ENCODE measurements around the gene CPXM2.

The CPXM2 gene

DNA sequence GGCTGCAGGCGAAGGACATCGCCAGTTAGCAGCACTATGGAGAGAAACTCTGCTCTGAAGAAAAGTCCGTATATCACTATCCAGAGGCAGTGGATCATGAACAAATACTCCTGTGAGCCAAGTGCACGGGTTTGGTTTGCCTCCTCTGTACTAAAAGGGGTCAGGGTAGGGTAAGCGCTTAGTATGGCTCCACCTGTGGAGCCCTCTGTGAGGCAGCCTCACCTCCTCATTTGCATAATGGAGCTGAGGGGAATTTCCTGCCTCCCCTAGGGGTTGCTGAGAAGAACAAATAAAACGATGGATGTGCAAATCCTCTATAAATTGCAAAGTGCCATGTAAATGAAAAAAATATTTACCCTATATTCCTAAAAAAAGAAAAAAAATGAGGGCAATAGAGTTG is 162.1 kb downstream of the CPXM2 start:
- TF ChIP-seq POLR2AphosphoS5 (IDR thresholded peaks at IDR 0.05; ENCODE audit: low read depth, low read length) (no peak), TAF1 (IDR thresholded peaks at IDR 0.05; ENCODE audit: borderline replicate concordance, insufficient read depth, low read length) (no peak), SIN3A (IDR thresholded peaks at IDR 0.05; ENCODE audit: borderline replicate concordance, insufficient read depth, low read length) (no peak), FOXP2 (optimal IDR thresholded peaks at IDR 0.05; ENCODE audit: borderline replicate concordance, extremely low read depth, extremely low read length, insufficient read depth) (no peak)
- TF ChIP-seq, protein P1, sequence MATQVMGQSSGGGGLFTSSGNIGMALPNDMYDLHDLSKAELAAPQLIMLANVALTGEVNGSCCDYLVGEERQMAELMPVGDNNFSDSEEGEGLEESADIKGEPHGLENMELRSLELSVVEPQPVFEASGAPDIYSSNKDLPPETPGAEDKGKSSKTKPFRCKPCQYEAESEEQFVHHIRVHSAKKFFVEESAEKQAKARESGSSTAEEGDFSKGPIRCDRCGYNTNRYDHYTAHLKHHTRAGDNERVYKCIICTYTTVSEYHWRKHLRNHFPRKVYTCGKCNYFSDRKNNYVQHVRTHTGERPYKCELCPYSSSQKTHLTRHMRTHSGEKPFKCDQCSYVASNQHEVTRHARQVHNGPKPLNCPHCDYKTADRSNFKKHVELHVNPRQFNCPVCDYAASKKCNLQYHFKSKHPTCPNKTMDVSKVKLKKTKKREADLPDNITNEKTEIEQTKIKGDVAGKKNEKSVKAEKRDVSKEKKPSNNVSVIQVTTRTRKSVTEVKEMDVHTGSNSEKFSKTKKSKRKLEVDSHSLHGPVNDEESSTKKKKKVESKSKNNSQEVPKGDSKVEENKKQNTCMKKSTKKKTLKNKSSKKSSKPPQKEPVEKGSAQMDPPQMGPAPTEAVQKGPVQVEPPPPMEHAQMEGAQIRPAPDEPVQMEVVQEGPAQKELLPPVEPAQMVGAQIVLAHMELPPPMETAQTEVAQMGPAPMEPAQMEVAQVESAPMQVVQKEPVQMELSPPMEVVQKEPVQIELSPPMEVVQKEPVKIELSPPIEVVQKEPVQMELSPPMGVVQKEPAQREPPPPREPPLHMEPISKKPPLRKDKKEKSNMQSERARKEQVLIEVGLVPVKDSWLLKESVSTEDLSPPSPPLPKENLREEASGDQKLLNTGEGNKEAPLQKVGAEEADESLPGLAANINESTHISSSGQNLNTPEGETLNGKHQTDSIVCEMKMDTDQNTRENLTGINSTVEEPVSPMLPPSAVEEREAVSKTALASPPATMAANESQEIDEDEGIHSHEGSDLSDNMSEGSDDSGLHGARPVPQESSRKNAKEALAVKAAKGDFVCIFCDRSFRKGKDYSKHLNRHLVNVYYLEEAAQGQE (IDR thresholded peaks at IDR 0.05; ENCODE audit: insufficient read depth in 1 of 2, low read depth in 2 of 2, low read length in 2 of 2): no peak

DNA sequence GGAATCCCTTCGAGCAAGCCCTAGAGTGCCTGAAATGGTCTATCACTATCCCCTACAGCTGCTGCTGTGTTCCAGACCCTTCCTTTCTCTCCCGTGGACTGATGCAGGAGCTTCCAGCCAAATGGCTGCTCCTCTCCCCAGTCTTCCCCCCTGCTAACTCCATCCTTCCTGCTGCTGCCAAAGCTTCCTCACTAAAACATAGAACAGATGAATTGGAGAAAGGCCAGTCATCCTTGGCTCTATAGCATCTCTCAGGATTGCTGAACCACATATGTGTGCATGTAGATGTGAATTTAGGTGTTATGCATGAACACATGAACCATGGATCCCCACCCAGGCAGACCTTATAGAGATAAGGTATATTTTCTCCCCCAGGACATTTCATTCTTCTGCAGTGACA is 164.8 kb downstream of the CPXM2 start:
- TF ChIP-seq POLR2AphosphoS5 (IDR thresholded peaks at IDR 0.05; ENCODE audit: low read depth, low read length) (no peak), SIN3A (IDR thresholded peaks at IDR 0.05; ENCODE audit: borderline replicate concordance, insufficient read depth, low read length) (no peak), FOXP2 (optimal IDR thresholded peaks at IDR 0.05; ENCODE audit: borderline replicate concordance, extremely low read depth, extremely low read length, insufficient read depth) (no peak), TAF1 (IDR thresholded peaks at IDR 0.05; ENCODE audit: borderline replicate concordance, insufficient read depth, low read length) (no peak)
- TF ChIP-seq, protein P1 (IDR thresholded peaks at IDR 0.05; ENCODE audit: insufficient read depth in 1 of 2, low read depth in 2 of 2, low read length in 2 of 2): no peak

DNA sequence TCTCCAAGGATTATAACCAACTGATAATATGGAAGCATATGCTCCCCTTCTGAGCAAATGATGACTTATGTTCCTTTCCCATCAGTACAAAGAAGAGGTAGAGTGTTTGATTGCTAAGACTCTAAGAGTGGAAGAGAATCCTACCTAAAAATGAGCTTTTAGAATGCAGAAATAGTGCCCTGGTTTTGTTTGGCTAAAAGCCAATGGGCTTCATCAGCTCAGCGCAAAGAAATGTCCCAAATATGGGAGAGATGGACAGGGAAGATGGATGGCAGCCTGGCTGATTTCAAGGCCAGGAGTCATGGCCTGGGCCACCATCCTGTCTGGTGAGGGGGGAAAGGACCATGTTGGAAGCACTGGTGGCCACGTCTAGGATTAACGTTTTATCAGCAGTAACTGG is 165.2 kb downstream of the CPXM2 start:
- TF ChIP-seq FOXP2 (optimal IDR thresholded peaks at IDR 0.05; ENCODE audit: borderline replicate concordance, extremely low read depth, extremely low read length, insufficient read depth): no peak
- no peak for TF ChIP-seq TAF1 (IDR thresholded peaks at IDR 0.05; ENCODE audit: borderline replicate concordance, insufficient read depth, low read length)
- TF ChIP-seq POLR2AphosphoS5 (IDR thresholded peaks at IDR 0.05; ENCODE audit: low read depth, low read length): no peak
- TF ChIP-seq, protein P1 (IDR thresholded peaks at IDR 0.05; ENCODE audit: insufficient read depth in 1 of 2, low read depth in 2 of 2, low read length in 2 of 2): no peak
- no peak for TF ChIP-seq SIN3A (IDR thresholded peaks at IDR 0.05; ENCODE audit: borderline replicate concordance, insufficient read depth, low read length)

DNA sequence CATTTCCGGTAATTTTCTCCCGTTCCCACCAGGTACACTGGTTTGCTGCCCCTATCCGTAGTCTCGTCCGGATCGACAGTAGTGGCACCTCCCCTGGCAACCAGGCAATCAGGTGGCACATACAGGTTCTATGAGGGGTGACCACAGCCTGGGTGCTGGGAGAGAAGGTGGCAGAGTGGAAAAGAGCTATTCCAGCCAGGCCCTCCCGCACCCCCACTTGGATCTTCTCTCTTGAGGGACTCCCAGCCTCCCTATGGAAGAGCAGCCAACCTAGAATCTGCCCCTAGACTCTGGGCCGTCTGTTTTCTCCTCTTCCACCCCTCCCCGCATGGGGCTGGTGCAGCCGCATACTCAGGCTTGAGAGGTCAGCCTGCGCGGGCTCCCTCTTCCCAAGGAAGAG is 166.9 kb downstream of the CPXM2 start:
- TF ChIP-seq, protein P1 (IDR thresholded peaks at IDR 0.05; ENCODE audit: insufficient read depth in 1 of 2, low read depth in 2 of 2, low read length in 2 of 2): no peak
- TF ChIP-seq SIN3A (IDR thresholded peaks at IDR 0.05; ENCODE audit: borderline replicate concordance, insufficient read depth, low read length): no peak
- TF ChIP-seq FOXP2 (optimal IDR thresholded peaks at IDR 0.05; ENCODE audit: borderline replicate concordance, extremely low read depth, extremely low read length, insufficient read depth): no peak
- no peak for TF ChIP-seq TAF1 (IDR thresholded peaks at IDR 0.05; ENCODE audit: borderline replicate concordance, insufficient read depth, low read length)
- TF ChIP-seq POLR2AphosphoS5 (IDR thresholded peaks at IDR 0.05; ENCODE audit: low read depth, low read length): no peak

DNA sequence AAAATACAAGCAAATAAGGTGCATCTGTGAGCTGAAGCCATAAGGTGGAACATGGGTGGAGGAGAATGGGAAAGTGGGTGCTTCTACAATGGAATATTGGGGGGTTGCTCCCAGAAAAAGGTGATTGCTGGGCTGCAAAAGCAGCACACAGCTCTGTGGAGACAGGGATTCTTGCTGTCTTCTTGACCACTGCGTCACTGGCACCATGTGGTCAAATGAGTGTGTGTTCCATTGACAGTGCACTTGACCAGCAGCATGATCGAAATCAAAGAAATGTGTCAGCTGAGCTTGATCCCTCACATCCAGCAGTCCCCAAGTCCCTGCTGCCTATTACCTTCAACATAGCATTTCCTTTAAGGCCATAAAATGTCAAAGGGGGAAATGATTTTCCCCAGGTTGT is 169.3 kb downstream of the CPXM2 start:
- TF ChIP-seq FOXP2 (optimal IDR thresholded peaks at IDR 0.05; ENCODE audit: borderline replicate concordance, extremely low read depth, extremely low read length, insufficient read depth) (no peak), POLR2AphosphoS5 (IDR thresholded peaks at IDR 0.05; ENCODE audit: low read depth, low read length) (no peak)
